IMR-90 (cell line): ENCODE results near the gene PAQR4. TPM values are rescaled to one million over a fixed set of nuclear protein-coding genes. Genes with fewer than 3 reads are reported as not detected.

Source experiments
- ATAC-seq: fragments of 200-7000 bp; cut with Tn5 transposase; 2 replicates; pipeline ENCODE4 v1.9.1; 2020; ENCODE audit warnings: low read depth, mild to moderate bottlenecking, moderate library complexity
- BruUV-seq: library from RNA; stranded (reverse); fragments of 400-500 nt; replicated peaks from 2 replicates; lab custom pipeline; 2021; lab: Mats Ljungman, UMichigan
- CTCF ChIA-PET: fragments of 300-600 bp; formaldehyde crosslinking; extraction: SDS; loops from one replicate; lab custom pipeline; 2021; ENCODE audit warnings: antibody characterized with exemption; lab: Yijun Ruan, JAX
- POLR2A ChIA-PET: fragments of 300-600 bp; sonication (Branson Sonifier 250); formaldehyde crosslinking; loops from one replicate; lab custom pipeline; 2022; ENCODE audit warnings: antibody characterized with exemption; ENCODE audit not compliant: unreplicated experiment; lab: Charles Lee
- DNase-seq: peaks from one replicate; pipeline ENCODE4 v3.0.0; 2013
- H2AFZ ChIP-seq: replicated peaks from 2 replicates; pipeline ENCODE3; 2013; ENCODE audit warnings: low read length, mild to moderate bottlenecking; ENCODE audit not compliant: poor library complexity
- H2AK5ac ChIP-seq: 2 replicates; pipeline ENCODE4 v1.6.1; 2013; ENCODE audit warnings: low read depth, low read length, inconsistent platforms
- H2AK9ac ChIP-seq: replicated peaks from 2 replicates; pipeline ENCODE3; 2013; ENCODE audit warnings: mild to moderate bottlenecking, low read depth, low read length, moderate library complexity; ENCODE audit not compliant: poor library complexity
- H2BK120ac ChIP-seq: 2 replicates; pipeline ENCODE4 v1.6.1; 2013; ENCODE audit warnings: low read depth, low read length, inconsistent platforms
- H2BK15ac ChIP-seq: 3 replicates; pipeline ENCODE4 v1.6.1; 2013; ENCODE audit warnings: low read depth, low read length, inconsistent platforms
- H2BK20ac ChIP-seq: 2 replicates; pipeline ENCODE4 v1.6.1; 2013; ENCODE audit warnings: low read depth, mild to moderate bottlenecking, inconsistent platforms, low read length, moderate library complexity
- H2BK5ac ChIP-seq: 2 replicates; pipeline ENCODE4 v1.6.1; 2013; ENCODE audit warnings: mild to moderate bottlenecking, low read depth, low read length, inconsistent platforms; ENCODE audit not compliant: poor library complexity, severe bottlenecking
- H3K14ac ChIP-seq: replicated peaks from 2 replicates; pipeline ENCODE4 v1.6.1; 2013; ENCODE audit warnings: low read depth, low read length, inconsistent platforms
- H3K18ac ChIP-seq: 2 replicates; pipeline ENCODE4 v1.6.1; 2013; ENCODE audit warnings: low read depth, low read length, control low read depth
- H3K23ac ChIP-seq: 2 replicates; pipeline ENCODE4 v1.6.1; 2013; ENCODE audit warnings: low read depth, low read length, inconsistent platforms
- H3K27ac ChIP-seq: 2 replicates; pipeline ENCODE4 v1.5.1; 2013; ENCODE audit warnings: mild to moderate bottlenecking, control low read depth, low read length; ENCODE audit not compliant: insufficient read depth
- H3K27me3 ChIP-seq: 2 replicates; pipeline ENCODE4 v1.6.1; 2013; ENCODE audit warnings: low read length; ENCODE audit not compliant: control insufficient read depth, insufficient read depth
- H3K36me3 ChIP-seq: 2 replicates; pipeline ENCODE4 v1.6.1; 2013; ENCODE audit warnings: low read length, mixed read lengths; ENCODE audit not compliant: control insufficient read depth, insufficient read depth
- H3K4ac ChIP-seq: 2 replicates; pipeline ENCODE4 v1.6.1; 2013; ENCODE audit warnings: low read depth, low read length, inconsistent platforms
- H3K4me1 ChIP-seq: 2 replicates; pipeline ENCODE4 v1.6.1; 2013; ENCODE audit warnings: low read length, mixed read lengths; ENCODE audit not compliant: control insufficient read depth, insufficient read depth
- H3K4me2 ChIP-seq: 2 replicates; pipeline ENCODE4 v1.6.1; 2013; ENCODE audit warnings: low read depth, mild to moderate bottlenecking, control low read depth, low read length, moderate library complexity
- H3K4me3 ChIP-seq: 2 replicates; pipeline ENCODE4 v1.5.1; 2013; ENCODE audit warnings: low read depth, mild to moderate bottlenecking, control low read depth, low read length, moderate library complexity; ENCODE audit not compliant: insufficient read depth
- H3K56ac ChIP-seq: 2 replicates; pipeline ENCODE4 v1.6.1; 2013; ENCODE audit warnings: low read length, inconsistent platforms; ENCODE audit not compliant: insufficient read depth; ENCODE audit errors: extremely low read depth
- H3K79me1 ChIP-seq, 2 experiments: 2 replicates each; pipeline ENCODE4 v1.6.1; 2013; ENCODE audit warnings: low read length in 2 of 2, inconsistent platforms in 1 of 2, low read depth in 1 of 2
- H3K9ac ChIP-seq: 2 replicates; pipeline ENCODE4 v1.6.1; 2013; ENCODE audit warnings: low read depth, low read length, control low read depth
- H3K9me1 ChIP-seq: 2 replicates; pipeline ENCODE4 v1.6.1; 2013; ENCODE audit warnings: low read length, inconsistent platforms; ENCODE audit not compliant: insufficient read depth
- H3K9me3 ChIP-seq: 2 replicates; pipeline ENCODE4 v1.6.1; 2013; ENCODE audit warnings: low read length; ENCODE audit not compliant: control insufficient read depth, insufficient read depth
- H4K20me1 ChIP-seq: 2 replicates; pipeline ENCODE4 v1.6.1; 2013; ENCODE audit warnings: low read length, inconsistent platforms; ENCODE audit not compliant: insufficient read depth
- H4K5ac ChIP-seq: 2 replicates; pipeline ENCODE4 v1.6.1; 2013; ENCODE audit warnings: mild to moderate bottlenecking, low read depth, low read length, control low read depth
- H4K8ac ChIP-seq, 2 experiments: 2 replicates each; pipeline ENCODE4 v1.6.1; 2013; ENCODE audit warnings: low read depth in 2 of 2, low read length in 2 of 2, control low read depth in 1 of 2, inconsistent platforms in 1 of 2
- H4K91ac ChIP-seq: 2 replicates; pipeline ENCODE4 v1.6.1; 2013; ENCODE audit warnings: low read depth, low read length, inconsistent platforms; ENCODE audit not compliant: insufficient read depth
- BHLHE40 ChIP-seq: fragments of 150-350 bp; IDR thresholded peaks from 2 replicates; pipeline ENCODE4 v1.6.1; 2016; ENCODE audit warnings: mild to moderate bottlenecking, low read depth, low read length
- CEBPB ChIP-seq: IDR thresholded peaks from 2 replicates; pipeline ENCODE4 v1.6.1; 2012; ENCODE audit warnings: low read depth, low read length, improper control_type of control experiment
- CHD1 ChIP-seq: IDR thresholded peaks from 2 replicates; pipeline ENCODE4 v1.6.1; 2012; ENCODE audit warnings: low read depth, low read length, improper control_type of control experiment
- CTCF ChIP-seq: conservative IDR thresholded peaks from 2 replicates; pipeline ENCODE4 v1.5.1; 2012; ENCODE audit warnings: mild to moderate bottlenecking, low read depth, low read length, improper control_type of control experiment
- ELK1 ChIP-seq: fragments of 150-350 bp; IDR thresholded peaks from 2 replicates; pipeline ENCODE4 v1.6.1; 2016; ENCODE audit warnings: low read depth, mild to moderate bottlenecking, low read length, moderate library complexity, borderline replicate concordance
- FOS ChIP-seq: fragments of 150-350 bp; IDR thresholded peaks from 2 replicates; pipeline ENCODE4 v1.6.1; 2016; ENCODE audit warnings: low read depth, low read length
- MAZ ChIP-seq: IDR thresholded peaks from 2 replicates; pipeline ENCODE4 v1.6.1; 2012; ENCODE audit warnings: low read depth, mild to moderate bottlenecking, low read length, improper control_type of control experiment, moderate library complexity, borderline replicate concordance
- POLR2A ChIP-seq: IDR thresholded peaks from 2 replicates; pipeline ENCODE4 v1.6.1; 2012; ENCODE audit warnings: mild to moderate bottlenecking, low read depth, low read length
- RAD21 ChIP-seq: IDR thresholded peaks from 2 replicates; pipeline ENCODE4 v1.6.1; 2012; ENCODE audit warnings: low read length, improper control_type of control experiment
- RCOR1 ChIP-seq: IDR thresholded peaks from 2 replicates; pipeline ENCODE4 v1.6.1; 2012; ENCODE audit warnings: mild to moderate bottlenecking, low read length, improper control_type of control experiment; ENCODE audit not compliant: insufficient replicate concordance
- RFX5 ChIP-seq: IDR thresholded peaks from 2 replicates; pipeline ENCODE4 v1.8.0; 2012; ENCODE audit warnings: low read depth, mild to moderate bottlenecking, low read length, moderate library complexity
- SMC3 ChIP-seq: fragments of 150-350 bp; IDR thresholded peaks from 2 replicates; pipeline ENCODE4 v1.6.1; 2016; ENCODE audit warnings: low read depth, mild to moderate bottlenecking, antibody characterized with exemption, low read length, moderate library complexity
- USF2 ChIP-seq: fragments of 150-350 bp; IDR thresholded peaks from 2 replicates; pipeline ENCODE4 v1.6.1; 2017; ENCODE audit warnings: mild to moderate bottlenecking, antibody characterized with exemption, low read length, low read depth
- WGBS, 2 experiments: methylation state at CpG; one replicate each; pipeline versions ENCODE4 v1.1.5 to v1.1.7; 2013; ENCODE audit warnings: missing lambda C conversion rate in 2 of 2; ENCODE audit not compliant: insufficient read length in 1 of 2; ENCODE audit errors: extremely low coverage in 2 of 2; 5-methylcytosine and 5-hydroxymethylcytosine counted together
- dilution Hi-C: fragments of 300-500 bp; cut with HindIII; formaldehyde crosslinking; loops from one replicate; pipeline ENCODE4 v1.14.3; 2018; ENCODE audit warnings: low sequenced_read_pairs; ENCODE audit not compliant: unreplicated experiment
- in situ Hi-C: fragments of 300-500 bp; cut with MboI; formaldehyde crosslinking; loops from 3 replicates; pipeline ENCODE4 v1.14.3; 2019; ENCODE audit warnings: low sequenced_read_pairs, inconsistent platforms, mixed read lengths
- intact Hi-C: fragments of 100-400 bp; cut with micrococcal nuclease; formaldehyde crosslinking; loops from 2 replicates; pipeline ENCODE4 v1.10.0; 2022
- polyA plus RNA-seq, 3 experiments: library from polyadenylated mRNA; depleted of rRNA; stranded (reverse); fragments of >200 nt; gene quantifications; 2 replicates each; pipeline ENCODE4 v1.2.3, GENCODE V29; 2012; ENCODE audit warnings: low replicate concordance in 1 of 3
- total RNA-seq: library from RNA; depleted of rRNA; stranded (reverse); fragments of >200 nt; gene quantifications from 2 replicates; pipeline ENCODE4 v1.2.3, GENCODE V29; 2012

The PAQR4 gene
- total and polyA plus RNA-seq, 2 of the 4 experiments (the other 2 are of a cell fraction): 2.2 to 10.0 TPM

GRCh38 chr16:3003582-3004270 is 34.6 kb downstream of the PAQR4 start:
- H3K27me3 ChIP-seq: peaks cover 39% of the 10 kb centered on the region
- DNase-seq (peak; percentile 98), ATAC-seq (peak; percentile 99)
- no peak overlapping the region for H2BK15ac ChIP-seq
- H3K23ac ChIP-seq: no peak overlapping the region
- 2% methylated on average over 26 of the region's 58 CpGs; no CpG with 5 or more reads in 1 of the 2 experiments for WGBS, 2 experiments
- in situ Hi-C loops (no loop called here), dilution Hi-C loops (no loop called here), intact Hi-C loops (no loop called here)
- H3K4me1 ChIP-seq: no peaks in the 10 kb centered on the region
- H3K27ac ChIP-seq: no peak overlapping the region
- H4K91ac ChIP-seq: no peak overlapping the region
- H3K4ac ChIP-seq: no peak overlapping the region
- 0 out of 2 replicates have a peak overlapping the region, but pooled peaks have one; percentile 19 for H3K4me3 ChIP-seq
- POLR2A ChIA-PET: no interaction called here
- no peak for TF ChIP-seq CEBPB
- no peak for TF ChIP-seq CHD1
- TF ChIP-seq CTCF: peak; percentile 54
- peak; percentile 58; the same call in 1 of the 2 replicates for TF ChIP-seq MAZ
- TF ChIP-seq RCOR1: peak; percentile 37
- no peak for TF ChIP-seq POLR2A
- TF ChIP-seq BHLHE40: no peak
- TF ChIP-seq RFX5: no peak
- no peak for TF ChIP-seq SMC3
- no peak for TF ChIP-seq ELK1
- TF ChIP-seq FOS: peak; percentile 75; the same call in 1 of the 2 replicates
- TF ChIP-seq RAD21: peak; percentile 56
- TF ChIP-seq USF2: peak; percentile 51
- H4K20me1 ChIP-seq: no peaks in the 10 kb centered on the region
- H4K5ac ChIP-seq: no peak overlapping the region
- H4K8ac ChIP-seq: no peak overlapping the region
- H3K18ac ChIP-seq: no peak overlapping the region
- H3K14ac ChIP-seq: no peak overlapping the region
- no peak overlapping the region for H3K9ac ChIP-seq
- no peak overlapping the region for H3K56ac ChIP-seq
- no peak overlapping the region for H2BK120ac ChIP-seq
- no peak overlapping the region for H2AK9ac ChIP-seq
- no peaks in the 10 kb centered on the region for H3K79me1 ChIP-seq
- H2BK20ac ChIP-seq: no peak overlapping the region
- CTCF ChIA-PET: interaction anchor here (0.5 to 1.3 kb wide), 9 partner anchors 9 to 93 kb away, joined by 3 to 12 read pairs (median 3); no protein-coding TSS in a partner anchor
- no peaks in the 10 kb centered on the region for H3K9me3 ChIP-seq
- no TSS peak for BruUV-seq
- no peak overlapping the region for H2AK5ac ChIP-seq
- no peak overlapping the region for H3K4me2 ChIP-seq
- no peaks in the 10 kb centered on the region for H3K9me1 ChIP-seq
- H3K36me3 ChIP-seq: no peaks in the 10 kb centered on the region
- H2AFZ ChIP-seq: peak overlapping the region; percentile 72
- H2BK5ac ChIP-seq: no peak overlapping the region
